ENCODE results near the gene TFPI. TPM values are rescaled to one million over a fixed set of nuclear protein-coding genes. Genes with fewer than 3 reads are reported as not detected.

The TFPI gene
- total and polyA plus RNA-seq, 2 experiments from 2014 or later: 79.9 to 122 TPM

DNA sequence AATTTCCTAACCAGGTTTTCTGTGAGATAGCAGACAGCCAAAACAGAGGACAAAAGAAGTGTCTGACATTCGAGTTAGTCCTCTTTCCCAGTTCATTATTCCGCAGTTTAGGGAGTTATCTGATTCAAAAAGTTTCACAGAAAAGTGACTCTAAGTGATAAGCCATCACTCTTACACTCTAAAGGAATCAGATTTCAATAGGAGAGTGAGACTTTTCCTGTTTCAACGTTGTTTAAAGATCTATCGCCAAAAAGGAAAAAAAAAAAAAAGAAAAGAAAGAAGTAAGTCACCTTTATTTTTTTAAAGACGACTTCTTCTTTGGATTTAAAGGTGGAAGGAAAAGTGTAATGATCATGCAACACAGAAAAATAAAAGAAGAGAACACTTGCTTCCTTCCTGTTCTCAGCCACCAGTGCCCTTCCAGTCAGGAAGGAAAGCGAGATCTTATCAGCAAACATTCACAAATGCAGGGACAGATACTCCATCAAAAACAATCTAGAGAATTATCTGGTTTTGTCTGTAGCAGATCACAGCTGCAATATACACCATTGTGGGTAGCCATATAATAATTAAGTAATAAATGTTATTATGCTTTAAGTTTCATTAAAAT is 49.8 kb downstream of the TFPI start:
- Histone ChIP-seq H3K79me2 (no peaks in the 10 kb centered on the region), H3K9me2 (replicated peaks; ENCODE audit: insufficient read depth) (no peaks in the 10 kb centered on the region), H3K9me3 (ENCODE audit: low read depth) (no peaks in the 10 kb centered on the region), H3K4me3 (no peak overlapping the region), H3K4me1 (ENCODE audit: insufficient read depth) (peaks cover 18% of the 10 kb centered on the region), H3K36me3 (replicated peaks; ENCODE audit: insufficient read depth, low read depth) (no peaks in the 10 kb centered on the region), H3K4me2 (peak overlapping the region; percentile 46), H3K27ac (peak overlapping the region; percentile 19), H4K20me1 (ENCODE audit: insufficient read depth, poor library complexity, severe bottlenecking) (no peaks in the 10 kb centered on the region), H3K27me3 (no peaks in the 10 kb centered on the region), H2AFZ (peak overlapping the region; percentile 32)
- WGBS (ENCODE audit: low lambda C conversion rate, missing lambda C conversion rate): 14% methylated on average over 6 of the region's 6 CpGs
- DNase-seq (ENCODE audit: low spot score): no peak
- TF ChIP-seq EZH2 (IDR thresholded peaks at IDR 0.05; ENCODE audit: borderline replicate concordance): no peak
- TF ChIP-seq EZH2phosphoT487 (IDR thresholded peaks at IDR 0.05; ENCODE audit: low read depth, severe bottlenecking, unreplicated experiment): no peak
- TF ChIP-seq, protein P1, sequence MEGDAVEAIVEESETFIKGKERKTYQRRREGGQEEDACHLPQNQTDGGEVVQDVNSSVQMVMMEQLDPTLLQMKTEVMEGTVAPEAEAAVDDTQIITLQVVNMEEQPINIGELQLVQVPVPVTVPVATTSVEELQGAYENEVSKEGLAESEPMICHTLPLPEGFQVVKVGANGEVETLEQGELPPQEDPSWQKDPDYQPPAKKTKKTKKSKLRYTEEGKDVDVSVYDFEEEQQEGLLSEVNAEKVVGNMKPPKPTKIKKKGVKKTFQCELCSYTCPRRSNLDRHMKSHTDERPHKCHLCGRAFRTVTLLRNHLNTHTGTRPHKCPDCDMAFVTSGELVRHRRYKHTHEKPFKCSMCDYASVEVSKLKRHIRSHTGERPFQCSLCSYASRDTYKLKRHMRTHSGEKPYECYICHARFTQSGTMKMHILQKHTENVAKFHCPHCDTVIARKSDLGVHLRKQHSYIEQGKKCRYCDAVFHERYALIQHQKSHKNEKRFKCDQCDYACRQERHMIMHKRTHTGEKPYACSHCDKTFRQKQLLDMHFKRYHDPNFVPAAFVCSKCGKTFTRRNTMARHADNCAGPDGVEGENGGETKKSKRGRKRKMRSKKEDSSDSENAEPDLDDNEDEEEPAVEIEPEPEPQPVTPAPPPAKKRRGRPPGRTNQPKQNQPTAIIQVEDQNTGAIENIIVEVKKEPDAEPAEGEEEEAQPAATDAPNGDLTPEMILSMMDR (IDR thresholded peaks at IDR 0.05; ENCODE audit: poor library complexity): no peak

DNA sequence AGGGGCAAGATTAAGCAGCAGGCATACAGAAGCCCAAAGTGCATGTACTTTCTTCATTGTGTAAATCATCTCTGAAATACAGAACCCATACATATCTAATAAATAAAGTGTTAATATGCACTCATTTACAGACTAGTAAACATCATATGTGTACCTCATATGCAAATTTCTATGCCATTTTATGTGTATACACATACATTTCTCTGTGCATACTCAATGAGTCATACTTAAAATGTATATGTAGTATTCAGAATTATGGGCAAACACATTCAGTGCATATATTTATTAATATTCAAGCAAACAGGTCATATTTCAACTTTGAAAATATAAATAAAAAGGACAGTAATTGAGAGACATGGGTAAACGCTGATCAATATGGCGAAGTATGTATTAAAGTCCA is 50.5 kb downstream of the TFPI start:
- no peaks in the 10 kb centered on the region for H4K20me1 ChIP-seq (ENCODE audit: insufficient read depth, poor library complexity, severe bottlenecking)
- peak overlapping the region; percentile 46 for H3K4me2 ChIP-seq
- no peaks in the 10 kb centered on the region for H3K79me2 ChIP-seq
- no peak for TF ChIP-seq EZH2 (IDR thresholded peaks at IDR 0.05; ENCODE audit: borderline replicate concordance)
- TF ChIP-seq EZH2phosphoT487 (IDR thresholded peaks at IDR 0.05; ENCODE audit: low read depth, severe bottlenecking, unreplicated experiment): no peak
- TF ChIP-seq, protein P1 (IDR thresholded peaks at IDR 0.05; ENCODE audit: poor library complexity): no peak
- no peaks in the 10 kb centered on the region for H3K9me2 ChIP-seq (replicated peaks; ENCODE audit: insufficient read depth)
- no peak for DNase-seq (ENCODE audit: low spot score)
- no peaks in the 10 kb centered on the region for H3K27me3 ChIP-seq
- 89% methylated on average over 2 of the region's 2 CpGs for WGBS (ENCODE audit: low lambda C conversion rate, missing lambda C conversion rate)
- H3K4me3 ChIP-seq: no peak overlapping the region
- no peaks in the 10 kb centered on the region for H3K36me3 ChIP-seq (replicated peaks; ENCODE audit: insufficient read depth, low read depth)
- H3K4me1 ChIP-seq (ENCODE audit: insufficient read depth): peaks cover 18% of the 10 kb centered on the region
- H3K27ac ChIP-seq: no peak overlapping the region
- no peaks in the 10 kb centered on the region for H3K9me3 ChIP-seq (ENCODE audit: low read depth)
- H2AFZ ChIP-seq: no peak overlapping the region

DNA sequence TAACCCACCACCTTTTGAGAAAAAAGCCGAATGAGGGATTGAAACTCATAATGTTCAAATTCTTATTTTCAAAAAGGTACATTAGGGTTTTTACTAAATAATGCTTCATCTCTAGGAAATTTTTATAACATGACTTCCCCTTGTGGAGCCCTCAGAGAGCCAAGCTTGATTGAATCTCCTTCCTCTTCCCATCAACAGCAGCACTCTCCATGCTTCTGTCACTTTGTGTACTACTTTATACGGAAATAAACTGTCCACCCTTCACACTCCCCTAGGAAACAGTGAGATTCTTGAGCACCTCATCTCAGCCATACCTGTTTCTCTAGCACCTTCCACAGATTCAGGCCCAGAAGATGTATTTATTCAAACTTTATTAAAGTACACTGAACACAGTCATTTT is 51.8 kb downstream of the TFPI start:
- TF ChIP-seq, protein P1 (IDR thresholded peaks at IDR 0.05; ENCODE audit: poor library complexity): no peak
- TF ChIP-seq EZH2phosphoT487 (IDR thresholded peaks at IDR 0.05; ENCODE audit: low read depth, severe bottlenecking, unreplicated experiment) (no peak), EZH2 (IDR thresholded peaks at IDR 0.05; ENCODE audit: borderline replicate concordance) (no peak)
- no peaks in the 10 kb centered on the region for H3K79me2 ChIP-seq
- no peaks in the 10 kb centered on the region for H3K9me2 ChIP-seq (replicated peaks; ENCODE audit: insufficient read depth)
- H2AFZ ChIP-seq: no peak overlapping the region
- H3K27ac ChIP-seq: no peak overlapping the region
- no peaks in the 10 kb centered on the region for H3K9me3 ChIP-seq (ENCODE audit: low read depth)
- no peak for DNase-seq (ENCODE audit: low spot score)
- no peaks in the 10 kb centered on the region for H4K20me1 ChIP-seq (ENCODE audit: insufficient read depth, poor library complexity, severe bottlenecking)
- H3K27me3 ChIP-seq: no peaks in the 10 kb centered on the region
- no peak overlapping the region for H3K4me2 ChIP-seq
- H3K4me1 ChIP-seq (ENCODE audit: insufficient read depth): peaks cover 18% of the 10 kb centered on the region
- WGBS (ENCODE audit: low lambda C conversion rate, missing lambda C conversion rate): 79% methylated on average over 2 of the region's 2 CpGs
- H3K36me3 ChIP-seq (replicated peaks; ENCODE audit: insufficient read depth, low read depth): no peaks in the 10 kb centered on the region
- H3K4me3 ChIP-seq: no peak overlapping the region

Data from hepatocyte (in vitro differentiated cells).